GM12878 (cell line): ENCODE measurements around the gene RPL26.

Experiments
- ATF7 ChIP-seq: fragments of 450-650 bp; IDR thresholded peaks from 2 replicates; pipeline ENCODE4 v1.6.1; 2016; ENCODE audit warnings: low read depth, mild to moderate bottlenecking
- CEBPZ ChIP-seq: fragments of 150-350 bp; IDR thresholded peaks from 2 replicates; pipeline ENCODE4 v1.6.1; 2016; ENCODE audit warnings: low read depth, low read length
- CTCF ChIP-seq, 3 experiments: IDR thresholded peaks in 2 of 3; conservative IDR thresholded peaks in 1 of 3; 2 replicates each; pipeline ENCODE4 v1.5.1; 2011; ENCODE audit warnings: low read depth in 3 of 3, low read length in 3 of 3, mild to moderate bottlenecking in 3 of 3, control low read depth in 2 of 3, moderate library complexity in 2 of 3, inconsistent platforms in 1 of 3, mixed read lengths in 1 of 3; ENCODE audit not compliant: control insufficient read depth in 2 of 3, insufficient read depth in 1 of 3; ENCODE audit errors: extremely low read depth in 1 of 3
- EP300 ChIP-seq, 2 experiments: fragments of 150-350 bp in 1 of 2; IDR thresholded peaks; 2 replicates each; pipeline ENCODE4 v1.6.1; 2011 to 2012; ENCODE audit warnings: low read depth in 2 of 2, low read length in 2 of 2, borderline replicate concordance in 1 of 2, improper control_type of control experiment in 1 of 2, inconsistent platforms in 1 of 2; ENCODE audit not compliant: control insufficient read depth in 1 of 2
- EZH2 ChIP-seq: IDR thresholded peaks from 2 replicates; pipeline ENCODE4 v1.6.1; 2012; ENCODE audit warnings: low read depth, mild to moderate bottlenecking, control low read depth, inconsistent platforms, low read length, borderline replicate concordance; ENCODE audit not compliant: control insufficient read depth
- MAX ChIP-seq: IDR thresholded peaks from 2 replicates; pipeline ENCODE4 v1.6.1; 2012; ENCODE audit warnings: low read depth, low read length, improper control_type of control experiment
- NR2C1 ChIP-seq: fragments of 450-650 bp; IDR thresholded peaks from 2 replicates; pipeline ENCODE4 v1.6.1; 2017; ENCODE audit warnings: antibody characterized with exemption, mild to moderate bottlenecking, moderate library complexity
- POLR2A ChIP-seq: IDR thresholded peaks from 2 replicates; pipeline ENCODE4 v1.6.1; 2011; ENCODE audit warnings: low read depth, mild to moderate bottlenecking, low read length
- POLR2AphosphoS5 ChIP-seq: IDR thresholded peaks from 2 replicates; pipeline ENCODE4 v1.6.1; 2011; ENCODE audit warnings: mild to moderate bottlenecking, low read length, inconsistent platforms
- RBBP5 ChIP-seq: fragments of 200-600 bp; sonication (generic); conservative IDR thresholded peaks from 2 replicates; pipeline ENCODE4 v1.6.1; 2016
- USF1 ChIP-seq: IDR thresholded peaks from 2 replicates; pipeline ENCODE4 v1.6.1; 2011; ENCODE audit warnings: borderline replicate concordance, low read depth, mild to moderate bottlenecking, moderate library complexity, mixed read lengths, low read length; ENCODE audit not compliant: insufficient read depth; ENCODE audit errors: extremely low read length

GRCh38 chr17:8350339-8350738 is 32.7 kb downstream of the RPL26 start:
- TF ChIP-seq EP300 (IDR thresholded peaks at IDR 0.05; ENCODE audit: borderline replicate concordance in 1 of 2, control insufficient read depth in 1 of 2, low read depth in 2 of 2, low read length in 2 of 2) (no peak), POLR2A (no peak), ATF7 (no peak), CTCF (IDR thresholded peaks at IDR 0.05 in 2 of 3, conservative IDR thresholded peaks at IDR 0.05 in 1 of 3; ENCODE audit: control insufficient read depth in 2 of 3, extremely low read depth in 1 of 3, insufficient read depth in 1 of 3, low read depth in 3 of 3, low read length in 3 of 3) (no peak), MAX (no peak), EZH2 (no peak), POLR2AphosphoS5 (no peak), NR2C1 (no peak), USF1 (no peak), CEBPZ (no peak), RBBP5 (no peak)
